HuH-7.5 (cell line): ENCODE measurements around the gene NCKAP5L.
"Not testable (repeated sequence)": the region's sequence is repeated elsewhere in the genome, so short reads cannot be mapped to it uniquely, and the experiment has no call there.

Source experiments
- DNase-seq: peaks from one replicate; pipeline ENCODE4 v3.0.0; 2011; ENCODE audit warnings: low spot score

Gene NCKAP5L

DNA sequence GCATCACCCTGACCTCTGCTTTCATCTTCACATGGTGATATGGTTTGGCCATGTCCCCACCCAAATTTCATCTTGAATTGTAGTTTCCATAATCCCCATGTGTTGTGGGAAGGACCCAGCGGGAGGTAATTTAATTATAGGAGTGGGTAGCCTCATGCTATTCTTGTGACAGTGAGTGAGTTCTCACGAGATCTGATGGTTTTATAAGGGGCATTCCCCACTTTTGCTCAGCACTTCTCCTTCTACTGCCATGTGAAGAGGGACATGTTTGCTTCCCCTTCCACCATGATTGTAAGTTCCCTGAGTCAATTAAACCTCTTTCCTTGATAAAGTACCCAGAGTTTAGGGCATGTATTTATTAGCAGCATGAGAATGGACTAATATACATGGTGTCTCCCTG, 48.6 kb downstream of the NCKAP5L start:
- no peak for DNase-seq

DNA sequence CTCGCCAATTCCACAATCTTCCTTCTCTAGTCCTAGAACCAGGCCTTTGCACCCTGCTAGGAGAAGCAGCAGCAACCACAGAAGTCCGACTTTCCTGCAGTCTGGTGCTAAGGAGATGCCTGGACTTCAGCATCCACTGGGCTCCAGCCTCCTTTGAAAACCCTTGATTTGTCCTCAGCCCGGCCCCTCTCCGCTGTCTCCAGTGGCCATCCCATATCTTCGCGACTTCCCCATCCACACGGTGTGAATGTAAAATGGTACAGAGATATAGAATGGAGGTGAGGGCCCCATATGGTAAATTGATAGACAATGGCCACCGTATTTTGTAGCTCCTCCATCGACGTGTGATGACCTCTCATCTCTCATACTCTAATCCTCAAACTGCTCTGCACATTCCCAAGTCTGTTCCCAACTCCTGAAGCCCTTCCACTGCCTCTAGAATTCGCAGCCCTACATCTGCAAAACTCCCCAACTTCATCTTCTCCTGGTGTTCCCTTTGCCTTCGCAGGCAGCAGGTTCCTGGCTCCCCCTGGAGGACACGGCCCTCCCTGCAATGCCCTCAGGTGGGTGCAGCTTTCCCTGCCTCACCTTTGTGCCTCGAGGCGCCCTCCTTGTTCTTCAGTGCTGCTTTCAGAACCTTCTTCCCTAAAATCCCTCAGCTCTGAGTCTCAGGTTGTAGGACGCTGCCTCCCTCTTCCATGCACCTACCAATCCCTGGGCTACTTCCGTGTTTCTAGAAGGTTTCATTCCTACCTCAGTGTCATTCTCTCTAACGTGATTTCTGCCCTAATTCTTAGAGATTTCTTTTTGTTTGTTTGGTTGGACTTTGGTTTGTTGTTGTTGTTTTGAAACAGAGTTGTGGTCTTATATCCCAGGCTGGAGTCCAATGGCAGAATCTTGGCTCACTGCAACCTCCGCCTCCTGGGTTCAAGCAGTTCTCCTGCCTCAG, 50.1 kb downstream of the NCKAP5L start:
- peak; percentile 83 for DNase-seq

DNA sequence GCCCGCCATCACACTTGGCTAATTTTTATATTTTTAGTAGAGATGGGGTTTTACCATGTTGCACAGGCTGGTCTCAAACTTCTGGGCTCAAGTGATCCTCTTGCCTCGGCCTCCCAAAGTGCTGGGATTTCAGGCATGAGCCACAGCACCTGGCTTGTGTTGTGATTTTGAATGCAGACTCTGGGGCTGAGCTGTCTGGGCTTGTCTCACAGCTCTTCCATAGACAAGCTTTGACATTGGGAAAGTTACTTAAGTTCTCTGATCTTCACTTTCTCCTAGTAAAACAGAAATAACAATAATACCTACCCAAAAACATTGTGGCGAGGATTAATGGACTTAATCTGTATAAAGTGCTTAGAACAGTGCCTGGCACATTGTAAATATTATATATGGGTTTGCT, 50.9 kb downstream of the NCKAP5L start:
- no peak for DNase-seq

DNA sequence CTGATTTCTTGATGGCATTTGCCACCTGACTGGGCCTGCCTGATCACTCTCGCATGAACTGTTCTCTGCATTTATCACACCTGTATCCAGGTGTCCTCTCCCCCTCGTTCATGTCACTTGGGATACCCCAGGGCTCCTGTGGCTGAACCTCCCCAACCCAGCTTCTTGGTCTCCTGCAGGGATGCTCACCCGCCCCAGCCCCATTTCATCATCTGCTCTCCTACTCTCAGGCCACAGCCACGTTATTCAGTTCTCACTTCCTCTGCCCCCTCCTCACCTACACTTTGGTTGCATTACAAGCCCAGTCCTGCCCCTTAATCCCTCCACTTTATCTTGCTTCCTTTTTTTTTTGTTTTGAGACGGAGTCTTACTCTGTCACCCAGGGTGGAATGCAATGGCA, 51.4 kb downstream of the NCKAP5L start:
- DNase-seq: no peak

DNA sequence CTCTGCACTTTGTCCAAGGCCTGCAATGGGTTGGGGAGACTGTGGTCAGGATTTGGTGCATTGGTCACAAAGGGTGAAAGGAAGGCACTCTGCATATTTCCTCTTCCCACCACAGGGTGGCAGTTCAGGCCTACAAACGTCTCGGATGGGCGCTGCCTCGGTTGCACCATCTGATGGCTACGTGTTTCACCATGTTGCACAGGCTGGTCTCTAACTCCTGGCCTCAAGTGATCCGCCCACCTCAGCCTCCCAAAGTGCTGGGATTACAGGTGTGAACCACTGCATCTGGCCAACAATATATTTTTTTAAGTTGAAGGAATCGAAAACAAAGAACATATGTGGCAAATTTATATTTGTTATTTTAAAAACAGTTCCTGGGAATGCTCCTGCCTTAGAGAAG, 51.8 kb downstream of the NCKAP5L start:
- DNase-seq: peak; percentile 59

DNA sequence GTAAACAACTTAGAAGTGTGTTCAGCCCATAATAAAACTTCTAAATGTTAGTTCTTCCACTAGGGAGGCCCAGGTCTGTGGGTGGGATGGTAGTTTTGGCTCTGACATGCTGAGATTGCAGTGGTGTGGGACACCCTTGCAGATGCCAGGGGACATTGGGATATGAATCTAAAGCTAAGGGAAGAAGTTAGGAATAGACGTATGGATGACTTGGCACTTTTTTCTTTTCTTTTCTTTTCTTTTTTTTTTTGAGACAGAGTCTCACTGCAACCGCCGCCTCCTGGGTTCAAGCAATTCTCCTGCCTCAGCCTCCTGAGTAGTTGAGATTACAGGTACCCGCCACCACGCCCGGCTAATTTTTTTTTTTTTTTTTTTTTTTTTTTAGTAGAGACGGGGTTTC, 55.1 kb downstream of the NCKAP5L start:
- not testable (repeated sequence) for DNase-seq

DNA sequence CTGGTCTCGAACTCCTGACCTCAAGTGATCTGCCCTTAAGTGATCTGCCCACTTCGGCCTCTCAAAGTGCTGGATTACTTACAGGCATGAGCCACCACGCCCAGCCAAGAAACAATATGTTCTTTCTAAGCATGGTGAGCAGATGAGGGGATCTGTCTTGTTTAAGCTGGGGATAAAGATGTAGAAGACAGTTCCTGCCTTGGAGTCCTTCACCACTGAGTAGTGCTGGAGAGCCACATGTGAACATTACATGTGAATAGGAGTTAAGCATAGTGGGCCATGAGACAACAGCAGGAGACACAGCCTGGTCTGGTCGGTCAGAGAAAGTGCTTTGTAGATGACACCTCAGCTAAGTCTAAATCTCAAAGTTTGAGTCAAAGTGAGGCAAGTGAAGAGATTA, 60.9 kb downstream of the NCKAP5L start:
- DNase-seq: no peak

DNA sequence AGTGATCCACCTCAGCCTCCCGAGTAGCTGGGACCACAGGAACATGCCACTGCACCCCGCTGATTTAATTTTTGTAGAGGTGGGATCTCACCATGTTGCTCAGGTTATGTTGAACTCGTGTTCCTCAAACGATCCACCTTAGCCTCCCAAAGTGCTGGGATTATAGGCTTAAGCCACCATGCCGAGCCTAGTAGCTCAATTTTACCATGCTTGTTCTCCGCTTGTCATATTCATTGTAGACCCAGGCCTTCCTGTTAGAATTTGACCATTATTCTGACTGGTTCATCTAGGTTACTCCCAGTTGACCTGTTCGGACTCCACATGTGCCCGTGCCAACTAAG, 62.1 kb downstream of the NCKAP5L start:
- DNase-seq: no peak

DNA sequence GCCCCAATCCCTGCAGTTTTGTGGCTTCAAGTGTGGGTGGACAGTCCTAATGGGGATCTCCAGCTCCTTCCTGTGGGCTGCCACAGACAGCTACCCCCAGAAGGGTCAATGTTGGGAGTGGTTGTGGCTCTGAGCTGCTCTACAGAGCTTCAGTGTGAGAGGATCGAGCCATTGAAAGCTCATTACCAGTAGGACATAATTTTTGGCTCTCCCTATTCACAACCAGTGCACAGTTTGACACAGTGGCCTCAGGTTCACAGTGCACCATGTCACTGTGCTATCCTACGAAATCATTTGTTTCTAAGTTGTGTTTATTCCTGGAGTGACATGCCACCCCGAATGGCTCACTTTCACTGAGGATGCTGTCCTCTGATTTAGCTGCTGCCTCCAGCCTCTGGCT, 64.1 kb downstream of the NCKAP5L start:
- no peak for DNase-seq

DNA sequence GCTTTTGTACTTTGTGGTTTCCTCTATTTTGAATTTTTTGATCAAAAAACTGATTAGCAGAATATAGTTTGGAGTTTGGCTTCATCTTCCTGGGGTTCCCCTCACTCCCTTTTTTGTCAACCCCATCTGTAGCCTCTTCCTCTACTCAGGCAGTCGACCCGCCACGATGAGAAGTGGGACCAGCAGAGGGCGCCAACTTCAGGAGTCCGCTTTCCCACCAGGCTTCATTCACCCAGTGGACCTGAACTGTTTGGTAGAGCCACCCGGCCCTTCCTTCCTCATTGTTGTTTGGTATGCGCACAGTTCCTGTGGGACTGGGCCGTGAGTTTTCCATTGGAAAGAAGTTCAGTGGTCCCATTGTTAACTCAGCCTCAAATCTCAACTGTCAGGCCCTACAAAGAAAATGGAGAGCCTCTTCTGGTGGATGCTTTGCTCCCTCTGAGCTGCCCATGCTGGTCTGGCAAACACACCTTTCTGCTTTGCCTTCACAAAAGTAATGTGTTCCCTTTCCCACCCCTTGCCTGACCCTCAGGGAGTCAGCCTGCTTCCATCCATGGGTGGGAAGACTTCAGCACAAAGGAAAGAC, 65.1 kb downstream of the NCKAP5L start:
- DNase-seq: peak; percentile 58

DNA sequence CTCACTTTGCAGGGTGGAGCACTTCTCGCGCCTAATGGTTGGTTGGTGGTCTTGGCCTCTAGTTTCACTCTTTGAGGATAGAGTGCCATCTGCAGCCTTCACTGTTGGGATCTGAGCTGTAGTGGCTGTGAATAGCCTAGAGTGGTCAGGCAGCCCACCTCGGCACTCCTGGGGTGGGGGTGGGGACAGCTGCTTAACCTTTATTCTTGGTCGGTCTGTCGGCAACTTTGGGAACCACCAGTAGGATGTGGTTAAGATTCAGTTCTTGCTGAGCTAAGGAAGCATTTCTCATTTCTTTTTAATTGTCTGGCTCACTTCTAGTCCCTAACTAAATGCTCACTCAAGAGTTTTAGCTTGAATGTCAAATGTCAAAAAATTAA, 65.8 kb downstream of the NCKAP5L start:
- DNase-seq: no peak

DNA sequence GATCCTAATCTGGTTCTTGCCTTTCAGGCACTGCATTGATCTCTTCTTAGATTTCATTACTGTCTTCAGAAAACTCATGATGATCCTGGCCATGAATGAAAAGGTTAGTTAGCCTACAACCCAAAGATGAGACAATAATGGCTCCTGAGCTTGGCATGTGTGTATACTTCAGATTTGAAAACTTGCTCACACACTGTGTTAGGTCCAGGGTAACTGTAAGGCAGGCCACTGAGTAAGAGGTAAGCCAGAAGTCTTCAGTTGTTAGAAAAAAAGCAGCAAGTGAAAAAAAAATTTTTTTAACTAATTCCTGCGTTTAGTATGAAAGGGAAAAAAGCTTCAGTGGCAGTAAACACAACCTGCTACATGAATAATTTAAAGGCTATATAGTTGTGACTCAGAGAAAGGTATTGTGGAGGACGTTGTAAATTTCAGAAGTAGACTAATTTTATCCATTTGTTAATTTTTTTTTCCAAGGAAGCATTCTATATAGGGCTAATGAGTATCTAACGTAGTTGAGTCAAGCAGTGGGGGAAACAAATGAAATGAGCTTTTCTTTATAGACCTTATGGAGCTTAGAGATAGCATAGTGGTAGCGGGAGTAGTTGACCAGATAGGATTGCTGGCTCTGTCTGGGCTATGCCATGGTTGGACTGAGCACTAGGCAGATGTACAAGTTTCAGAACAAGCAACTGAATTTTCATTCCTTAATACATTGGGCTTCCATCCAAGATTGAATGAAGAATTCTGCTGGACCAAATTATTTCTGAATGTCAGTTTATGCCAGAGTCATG, 66.3 kb downstream of the NCKAP5L start:
- DNase-seq: no peak

DNA sequence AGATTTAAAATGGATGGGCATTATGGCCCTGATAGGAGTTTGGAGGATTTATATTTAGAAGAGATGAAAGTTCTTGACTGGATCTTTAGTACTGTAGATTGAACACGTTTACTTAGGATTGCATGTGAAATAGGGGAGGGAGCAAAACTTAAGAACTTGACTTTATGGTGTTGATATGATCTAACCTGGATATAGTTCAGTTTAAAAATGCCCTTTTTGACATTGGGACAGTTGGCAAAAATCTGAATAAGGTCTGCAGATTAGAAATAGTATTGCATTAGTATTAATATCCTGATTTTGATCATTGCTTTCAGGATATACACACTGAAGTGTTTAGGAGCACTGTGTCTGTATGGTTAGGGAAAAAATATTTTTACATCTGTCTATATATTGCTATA, 77.2 kb downstream of the NCKAP5L start:
- DNase-seq: no peak

DNA sequence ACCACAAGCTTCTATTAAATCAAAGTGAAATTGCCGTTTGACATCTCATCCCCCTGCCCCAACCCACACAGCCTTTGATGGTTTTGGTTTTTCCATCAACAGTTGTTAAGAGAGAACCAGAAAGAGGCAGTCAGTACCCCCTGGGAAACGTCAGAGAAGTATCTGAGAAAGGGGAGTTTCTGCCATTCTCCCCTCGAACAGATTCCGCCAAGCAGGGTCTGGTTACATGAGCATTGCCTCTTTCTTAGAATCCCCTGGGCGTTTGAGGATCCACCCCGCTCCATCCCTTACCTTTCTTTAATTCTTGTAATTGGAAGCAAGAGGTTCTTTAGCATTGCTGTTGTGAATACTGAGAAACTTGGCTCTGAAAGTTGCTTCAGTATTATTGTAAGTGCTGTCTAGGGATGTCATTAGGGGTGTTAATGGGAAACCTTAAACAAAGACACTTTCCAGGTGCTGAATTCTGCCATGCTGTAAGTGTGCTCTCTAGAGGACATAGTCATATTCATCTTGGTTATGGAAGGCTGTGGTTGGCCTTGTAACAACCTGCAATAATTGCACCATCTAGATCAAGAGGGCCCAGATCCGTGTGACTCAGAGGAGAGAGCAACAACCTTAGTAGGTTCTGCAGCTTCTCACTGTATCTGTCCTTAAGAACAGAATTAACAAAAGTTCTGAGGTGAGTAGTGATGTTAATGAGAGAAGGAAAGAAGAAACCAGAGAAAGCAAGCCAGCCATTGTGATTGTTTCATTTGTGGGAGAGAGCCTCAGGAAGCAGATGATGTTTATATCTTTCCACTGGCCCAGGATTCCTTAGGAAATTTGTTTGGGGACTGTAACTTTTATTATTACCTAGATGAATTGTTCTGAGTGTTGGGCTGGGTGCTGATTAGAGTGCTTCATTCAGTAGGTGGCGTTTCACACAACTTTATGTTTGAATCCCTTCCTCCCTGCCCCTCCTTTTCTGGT, 77.9 kb downstream of the NCKAP5L start:
- DNase-seq: no peak

DNA sequence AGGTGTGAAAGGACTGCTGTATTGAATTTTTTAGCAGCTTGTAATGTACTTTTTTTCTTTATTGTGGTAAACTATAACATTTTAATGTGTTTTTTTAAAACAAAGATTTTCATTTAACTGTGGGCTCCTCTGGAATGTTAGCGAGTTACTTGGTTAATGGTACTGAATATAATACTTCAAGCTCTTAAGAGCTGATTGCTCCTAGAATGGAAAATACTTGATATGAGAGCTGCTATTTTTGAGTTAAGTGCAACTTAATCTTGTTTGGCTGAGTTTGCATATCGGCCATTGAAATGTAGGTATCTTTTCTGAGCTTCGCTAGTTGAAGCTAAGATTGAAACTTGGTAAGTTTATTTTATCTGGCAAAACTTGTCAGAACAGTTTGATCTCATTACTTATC, 79.4 kb downstream of the NCKAP5L start:
- DNase-seq: no peak

DNA sequence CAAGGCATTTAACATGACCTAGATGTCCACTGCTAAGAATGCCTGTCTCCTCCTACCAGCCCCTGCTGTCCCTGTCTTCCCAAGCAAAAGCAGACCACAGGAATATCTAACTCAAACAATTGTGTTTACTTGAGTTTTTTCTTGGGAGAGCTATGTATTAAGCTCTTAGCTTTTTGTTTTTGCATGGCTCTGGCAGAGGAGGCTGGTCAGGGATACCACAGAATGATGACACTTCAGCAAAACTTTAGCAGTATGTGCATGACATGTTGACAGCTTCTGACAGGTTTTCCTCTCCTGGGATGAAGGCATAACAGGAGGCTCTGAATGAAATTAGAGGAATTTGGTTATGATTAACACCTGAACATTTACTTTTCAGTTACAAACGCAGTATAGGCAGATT, 79.9 kb downstream of the NCKAP5L start:
- no peak for DNase-seq

DNA sequence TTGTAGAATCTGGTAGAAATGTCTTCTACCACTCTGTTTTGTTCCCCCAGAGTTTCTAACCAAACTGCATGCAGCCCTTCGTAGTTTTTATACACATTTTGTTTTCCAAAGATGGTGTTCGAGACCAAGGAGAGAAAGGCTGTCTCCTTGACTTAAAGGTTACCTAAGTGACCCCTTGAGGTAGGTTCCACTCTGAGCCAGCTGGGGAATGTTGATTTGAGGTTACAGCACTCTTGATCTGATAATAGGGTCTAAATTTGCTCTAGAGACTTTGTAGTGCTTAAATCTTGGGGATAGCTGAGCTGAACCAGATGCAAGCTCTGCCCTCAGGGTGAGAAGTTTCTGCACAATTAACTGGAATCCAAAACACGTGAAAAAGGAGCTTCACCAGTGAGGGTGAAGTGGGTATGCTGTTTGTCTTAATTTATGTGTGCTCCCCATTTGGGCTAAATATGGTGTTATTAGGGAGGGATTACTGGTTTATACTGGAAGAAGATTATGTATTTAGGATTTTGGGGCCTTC, 83.8 kb downstream of the NCKAP5L start:
- no peak for DNase-seq

DNA sequence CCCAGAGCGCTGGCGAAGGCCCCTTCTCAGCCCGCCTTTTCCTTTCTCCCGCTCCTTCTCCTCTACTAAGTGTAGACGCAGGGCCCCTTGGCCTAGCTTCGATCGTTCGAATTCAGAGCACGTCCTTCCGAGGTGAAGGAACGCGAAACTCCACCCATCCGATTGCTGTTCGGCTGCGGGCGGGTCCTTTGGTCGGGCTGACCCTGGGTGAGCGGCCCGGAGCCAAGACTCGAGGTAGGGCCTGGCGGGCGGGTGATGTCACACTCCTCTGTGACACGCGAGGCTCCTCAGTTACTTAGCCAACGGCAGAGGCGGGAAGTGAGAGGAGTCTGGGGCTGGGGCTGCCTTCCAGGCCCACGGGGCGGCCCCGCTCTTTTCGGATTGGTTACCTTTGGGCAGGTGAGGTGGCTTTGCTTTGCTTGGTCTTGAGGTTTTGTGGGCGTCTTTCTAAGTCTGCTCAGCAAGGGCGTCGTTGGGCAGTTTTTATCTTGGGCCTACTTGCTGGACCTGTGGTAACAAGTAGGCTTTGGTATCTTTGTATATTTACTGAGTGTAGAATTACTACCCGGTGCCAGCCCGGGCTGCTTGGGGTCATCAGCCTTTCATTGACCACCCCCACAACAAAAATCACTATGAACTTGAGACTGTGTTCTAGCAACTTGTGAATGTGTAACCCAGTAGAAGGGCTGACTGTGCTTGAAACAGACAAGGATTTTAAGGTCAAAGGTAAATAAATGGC, 86.2 kb downstream of the NCKAP5L start:
- no peak for DNase-seq
